Measurements from ENCODE around the gene PVR. TPM values are rescaled to one million over a fixed set of nuclear protein-coding genes. Genes with fewer than 3 reads are reported as not detected.

The PVR gene
- total and polyA plus RNA-seq, 10 of the 15 experiments (the other 5 are each of a cell fraction or from before 2014, with no cell fraction given): 0.07 to 4.0 (median 1.9) TPM

DNA sequence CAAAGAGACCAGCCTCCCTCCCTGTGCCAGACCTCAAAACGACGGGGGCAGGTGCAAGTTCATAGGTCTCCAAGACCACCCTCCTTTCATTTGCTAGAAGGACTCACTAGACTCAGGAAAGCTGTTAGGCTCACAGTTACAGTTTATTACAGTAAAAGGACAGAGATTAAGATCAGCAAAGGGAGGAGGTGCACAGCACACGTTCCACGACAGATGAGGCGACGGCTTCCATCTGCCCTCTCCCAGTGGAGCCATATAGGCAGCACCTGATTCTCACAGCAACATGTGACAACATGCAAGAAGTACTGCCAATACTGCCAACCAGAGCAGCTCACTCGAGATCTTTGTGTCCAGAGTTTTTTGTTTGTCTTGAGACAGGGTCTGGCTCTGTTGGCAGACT lies 18.2 kb downstream of the PVR start:
- no peak for DNase-seq (ENCODE audit: low read depth, low spot score)

More for the DNA sequence above, 18.2 kb downstream of the PVR start:
- TF ChIP-seq RFX5 (IDR thresholded peaks at IDR 0.05; ENCODE audit: low read depth, low read length) (no peak), HDAC6 (IDR thresholded peaks at IDR 0.05; ENCODE audit: unreplicated experiment) (no peak), RBBP5 (conservative IDR thresholded peaks at IDR 0.05) (no peak), SPI1 (IDR thresholded peaks at IDR 0.05; ENCODE audit: borderline replicate concordance, insufficient read depth, low read depth, low read length) (no peak), KAT2A (conservative IDR thresholded peaks at IDR 0.05; ENCODE audit: control insufficient read depth, low read depth, low read length) (no peak), ESRRA (IDR thresholded peaks at IDR 0.05; ENCODE audit: low read length) (no peak), TARDBP (IDR thresholded peaks at IDR 0.05; ENCODE audit: borderline replicate concordance) (no peak), RAD21 (IDR thresholded peaks at IDR 0.05; ENCODE audit: insufficient read depth, low read depth, low read length) (no peak), BCL11A (IDR thresholded peaks at IDR 0.05; ENCODE audit: low read depth, low read length) (no peak), SREBF2 (IDR thresholded peaks at IDR 0.05; ENCODE audit: low read length) (no peak), CBX3 (IDR thresholded peaks at IDR 0.05; ENCODE audit: borderline replicate concordance, low read depth) (no peak), RB1 (IDR thresholded peaks at IDR 0.05; ENCODE audit: borderline replicate concordance) (no peak)
- TF ChIP-seq, protein P1, sequence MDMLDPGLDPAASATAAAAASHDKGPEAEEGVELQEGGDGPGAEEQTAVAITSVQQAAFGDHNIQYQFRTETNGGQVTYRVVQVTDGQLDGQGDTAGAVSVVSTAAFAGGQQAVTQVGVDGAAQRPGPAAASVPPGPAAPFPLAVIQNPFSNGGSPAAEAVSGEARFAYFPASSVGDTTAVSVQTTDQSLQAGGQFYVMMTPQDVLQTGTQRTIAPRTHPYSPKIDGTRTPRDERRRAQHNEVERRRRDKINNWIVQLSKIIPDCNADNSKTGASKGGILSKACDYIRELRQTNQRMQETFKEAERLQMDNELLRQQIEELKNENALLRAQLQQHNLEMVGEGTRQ (IDR thresholded peaks at IDR 0.05; ENCODE audit: borderline replicate concordance, low read depth, low read length): no peak
- TF ChIP-seq, protein P2, sequence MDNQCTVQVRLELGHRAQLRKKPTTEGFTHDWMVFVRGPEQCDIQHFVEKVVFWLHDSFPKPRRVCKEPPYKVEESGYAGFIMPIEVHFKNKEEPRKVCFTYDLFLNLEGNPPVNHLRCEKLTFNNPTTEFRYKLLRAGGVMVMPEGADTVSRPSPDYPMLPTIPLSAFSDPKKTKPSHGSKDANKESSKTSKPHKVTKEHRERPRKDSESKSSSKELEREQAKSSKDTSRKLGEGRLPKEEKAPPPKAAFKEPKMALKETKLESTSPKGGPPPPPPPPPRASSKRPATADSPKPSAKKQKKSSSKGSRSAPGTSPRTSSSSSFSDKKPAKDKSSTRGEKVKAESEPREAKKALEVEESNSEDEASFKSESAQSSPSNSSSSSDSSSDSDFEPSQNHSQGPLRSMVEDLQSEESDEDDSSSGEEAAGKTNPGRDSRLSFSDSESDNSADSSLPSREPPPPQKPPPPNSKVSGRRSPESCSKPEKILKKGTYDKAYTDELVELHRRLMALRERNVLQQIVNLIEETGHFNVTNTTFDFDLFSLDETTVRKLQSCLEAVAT (IDR thresholded peaks at IDR 0.05): no peak
- FAIRE-seq: no peak
- in situ Hi-C loops (cut with MboI) (no loop called here), intact Hi-C loops (cut with micrococcal nuclease; ENCODE audit: unreplicated experiment) (no loop called here)
- no peak overlapping the region for H2AFZ ChIP-seq (ENCODE audit: control insufficient read depth, low read depth, low read length)
- POLR2A ChIA-PET: interaction anchor here (0.6 kb wide), 1 partner anchor 51 kb away, joined by 3 read pairs; no protein-coding TSS in a partner anchor
- H3K4me1 ChIP-seq (ENCODE audit: control insufficient read depth, insufficient read depth, low read length): no peaks in the 10 kb centered on the region
- RAD21 ChIA-PET (ENCODE audit: unreplicated experiment): interaction anchor here (2.6 kb wide), 1 partner anchor 109 kb away, joined by 9 read pairs; no protein-coding TSS in a partner anchor
- no peaks in the 10 kb centered on the region for H3K79me2 ChIP-seq (ENCODE audit: control insufficient read depth, insufficient read depth, low read length)
- SMC1A ChIA-PET (ENCODE audit: uncharacterized antibody, unreplicated experiment): interaction anchor here (1.3 kb wide), 1 partner anchor 32 kb away, joined by 3 read pairs; no protein-coding TSS in a partner anchor
- H3K27ac ChIP-seq (ENCODE audit: control insufficient read depth, insufficient read depth): no peak overlapping the region
- no peak overlapping the region for H3K9ac ChIP-seq (ENCODE audit: control insufficient read depth, insufficient read depth, low read length)
- no peaks in the 10 kb centered on the region for H3K27me3 ChIP-seq (replicated peaks in 1 of 2; ENCODE audit: control insufficient read depth in 2 of 2, insufficient read depth in 2 of 2, low read length in 1 of 2)
- no peaks in the 10 kb centered on the region for H3K36me3 ChIP-seq (ENCODE audit: control insufficient read depth in 2 of 2, insufficient read depth in 2 of 2, low read length in 1 of 2)
- ATAC-seq: no peak
- no peaks in the 10 kb centered on the region for H3K9me3 ChIP-seq (replicated peaks; ENCODE audit: control insufficient read depth, insufficient read depth, low read length)
- H3K4me2 ChIP-seq (ENCODE audit: control insufficient read depth, insufficient read depth): no peak overlapping the region
- BruUV-seq (replicated peaks): no TSS peak
- no peaks in the 10 kb centered on the region for H4K20me1 ChIP-seq (ENCODE audit: control insufficient read depth, insufficient read depth)
- CTCF ChIA-PET: interaction anchor here (1.2 to 2.3 kb wide), 2 partner anchors 56 to 109 kb away, joined by 3 to 5 read pairs; no protein-coding TSS in a partner anchor
- 37% methylated on average over 7 of the region's 7 CpGs for WGBS (ENCODE audit: insufficient coverage, insufficient replicate concordance, low lambda C conversion rate, missing lambda C conversion rate)
- no peak overlapping the region for H3K4me3 ChIP-seq
